ENCODE results near the gene MTMR3. TPM values are rescaled to one million over a fixed set of nuclear protein-coding genes. Genes with fewer than 3 reads are reported as not detected.
"Not testable (repeated sequence)": the region's sequence is repeated elsewhere in the genome, so short reads cannot be mapped to it uniquely, and the experiment has no call there.

The MTMR3 gene
- total RNA-seq = 100 to 1,000 TPM in 1 of 4 donors, 10 to 100 TPM in 3; 52.8 to 101 (median 69.1) TPM

DNA sequence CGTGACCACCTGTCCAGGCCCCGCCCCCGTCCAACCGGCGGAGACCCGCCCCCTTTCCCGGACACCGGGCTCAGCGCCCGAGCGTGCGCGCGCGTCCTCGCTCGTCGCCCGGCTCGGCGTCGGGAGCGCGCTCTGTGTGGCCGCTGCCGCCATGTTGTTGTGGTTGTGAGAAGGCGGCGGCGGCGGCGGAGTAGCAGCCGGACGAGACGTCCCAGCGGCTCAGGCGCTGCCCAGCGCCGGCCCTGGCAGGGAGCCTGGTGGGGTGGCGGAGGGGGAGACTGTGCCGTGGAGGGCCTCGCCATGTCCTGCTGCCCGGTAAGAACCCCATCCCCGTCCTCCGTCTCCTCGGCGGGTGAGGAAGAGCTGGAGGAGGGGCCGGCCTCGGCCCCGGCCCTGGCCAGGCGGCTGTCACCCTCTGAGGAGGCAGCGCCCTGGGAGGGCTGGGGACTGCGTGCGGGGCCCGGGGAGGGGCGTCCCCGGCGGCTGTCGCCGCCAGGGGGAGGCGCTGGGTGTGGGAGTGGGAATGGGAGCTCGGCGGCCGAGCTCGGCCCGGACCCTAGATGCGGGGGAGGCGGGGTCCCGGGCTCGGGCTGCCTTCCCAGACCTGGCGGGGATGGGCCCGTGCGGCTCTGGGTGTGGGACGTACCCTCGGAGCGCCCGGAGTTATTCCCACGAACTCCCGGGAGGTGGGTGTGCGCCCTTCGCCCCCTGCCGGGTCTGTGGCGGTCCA lies at the start of gene MTMR3:
TSS of gene MTMR3 (plus strand) at position 130 of the 730 bp plus-strand sequence. CDS start 87,886 bp downstream, outside the sequence.
- 0% methylated on average over 17 to 54 of the region's 82 CpGs for WGBS, 2 donors
- peak; percentile 92 for DNase-seq
- H3K4me1 ChIP-seq = peaks cover 35 to 39% of the 10 kb centered on the region in 2 donors
- H3K36me3 ChIP-seq = no peaks in the 10 kb centered on the region
- H3K27ac ChIP-seq = peak within 1 kb of the TSS; percentile 98 to 99 (median 99)
- intact Hi-C loops (cut with DNase I) = loop anchor here (10.0 kb wide), 1 partner anchor 122 kb away; no protein-coding TSS in a partner anchor
- peak within 1 kb of the TSS; percentile 39 to 96 (median 93) for H3K4me3 ChIP-seq (replicated peaks in 1 of 3)
- TF ChIP-seq POLR2A (IDR thresholded peaks at IDR 0.05) = peak; percentile 40 to 86
- TF ChIP-seq, protein P1, sequence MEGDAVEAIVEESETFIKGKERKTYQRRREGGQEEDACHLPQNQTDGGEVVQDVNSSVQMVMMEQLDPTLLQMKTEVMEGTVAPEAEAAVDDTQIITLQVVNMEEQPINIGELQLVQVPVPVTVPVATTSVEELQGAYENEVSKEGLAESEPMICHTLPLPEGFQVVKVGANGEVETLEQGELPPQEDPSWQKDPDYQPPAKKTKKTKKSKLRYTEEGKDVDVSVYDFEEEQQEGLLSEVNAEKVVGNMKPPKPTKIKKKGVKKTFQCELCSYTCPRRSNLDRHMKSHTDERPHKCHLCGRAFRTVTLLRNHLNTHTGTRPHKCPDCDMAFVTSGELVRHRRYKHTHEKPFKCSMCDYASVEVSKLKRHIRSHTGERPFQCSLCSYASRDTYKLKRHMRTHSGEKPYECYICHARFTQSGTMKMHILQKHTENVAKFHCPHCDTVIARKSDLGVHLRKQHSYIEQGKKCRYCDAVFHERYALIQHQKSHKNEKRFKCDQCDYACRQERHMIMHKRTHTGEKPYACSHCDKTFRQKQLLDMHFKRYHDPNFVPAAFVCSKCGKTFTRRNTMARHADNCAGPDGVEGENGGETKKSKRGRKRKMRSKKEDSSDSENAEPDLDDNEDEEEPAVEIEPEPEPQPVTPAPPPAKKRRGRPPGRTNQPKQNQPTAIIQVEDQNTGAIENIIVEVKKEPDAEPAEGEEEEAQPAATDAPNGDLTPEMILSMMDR (IDR thresholded peaks at IDR 0.05) = peak in 4 of 6 experiments; percentile 28 to 57 (median 54)
- no peaks in the 10 kb centered on the region for H3K27me3 ChIP-seq
- no peaks in the 10 kb centered on the region for H3K9me3 ChIP-seq

DNA sequence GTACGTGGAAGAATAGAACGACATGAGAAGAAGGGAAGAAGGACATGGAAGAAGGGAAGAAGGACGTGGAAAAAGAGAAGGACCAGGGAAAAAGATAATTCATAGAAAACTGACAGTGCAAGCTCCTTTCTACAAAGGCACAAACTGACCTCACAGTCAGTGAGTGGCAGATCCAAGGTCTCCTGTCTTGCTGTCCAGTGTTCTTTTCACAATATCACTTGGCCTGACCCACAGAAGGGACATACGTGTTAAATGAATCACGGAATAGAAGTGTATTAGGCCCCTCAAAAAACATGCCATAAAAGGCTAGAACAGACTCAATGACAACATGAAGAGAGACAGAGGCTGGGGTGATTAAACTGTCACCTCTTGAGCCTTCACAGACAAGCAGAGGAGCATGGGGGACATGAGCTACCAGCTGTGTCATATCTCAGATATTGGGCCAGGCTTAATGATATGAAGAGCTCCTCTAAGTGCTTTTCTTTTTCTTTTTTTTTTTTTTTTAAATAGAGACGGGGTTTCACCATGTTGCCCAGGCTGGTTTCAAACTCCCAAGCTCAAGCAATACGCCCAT lies 49.5 kb upstream of the MTMR3 start:
- TF ChIP-seq, protein P1 (IDR thresholded peaks at IDR 0.05) = no peak
- no peak for TF ChIP-seq POLR2A (IDR thresholded peaks at IDR 0.05)
- intact Hi-C loops (cut with DNase I) = no loop called here
- DNase-seq = no peak
- no peaks in the 10 kb centered on the region for H3K27me3 ChIP-seq
- peaks cover 4 to 8% of the 10 kb centered on the region in 2 donors for H3K36me3 ChIP-seq
- WGBS, 2 donors = 92 to 95% methylated on average over 7 of the region's 7 CpGs
- H3K4me1 ChIP-seq = peaks cover 7 to 27% of the 10 kb centered on the region in 2 donors
- H3K9me3 ChIP-seq = no peaks in the 10 kb centered on the region
- H3K4me3 ChIP-seq (replicated peaks in 1 of 3) = no peak overlapping the region
- H3K27ac ChIP-seq = no peak overlapping the region

DNA sequence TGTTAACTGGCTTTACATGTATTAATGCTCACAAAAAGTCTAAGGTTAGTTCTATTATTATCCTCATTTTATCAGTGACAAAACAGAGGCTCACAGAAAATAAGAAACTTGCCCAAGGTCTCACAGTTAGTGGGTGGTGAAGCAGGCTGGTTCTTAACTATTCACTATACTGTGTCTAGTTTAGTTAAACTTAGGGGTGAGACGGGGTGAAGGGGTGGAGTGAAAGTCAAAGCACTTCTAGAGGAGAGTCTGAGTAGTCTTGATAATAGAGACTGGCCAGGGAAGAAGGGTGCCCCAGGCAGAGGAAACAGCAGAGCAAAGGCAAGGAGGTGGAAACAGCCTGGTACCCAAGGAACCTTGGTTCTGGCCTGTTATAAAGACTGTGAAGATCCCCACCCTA lies 48.9 kb upstream of the MTMR3 start:
- H3K4me3 ChIP-seq (replicated peaks in 1 of 3) = no peak overlapping the region
- peaks cover 7 to 32% of the 10 kb centered on the region in 2 donors for H3K4me1 ChIP-seq
- no peak for DNase-seq
- H3K36me3 ChIP-seq = peaks cover 4 to 8% of the 10 kb centered on the region in 2 donors
- H3K27me3 ChIP-seq = no peaks in the 10 kb centered on the region
- no peaks in the 10 kb centered on the region for H3K9me3 ChIP-seq
- 84 to 94% methylated on average over 1 of the region's 1 CpG for WGBS, 2 donors
- intact Hi-C loops (cut with DNase I) = no loop called here
- TF ChIP-seq, protein P1 (IDR thresholded peaks at IDR 0.05) = no peak
- TF ChIP-seq POLR2A (IDR thresholded peaks at IDR 0.05) = no peak
- no peak overlapping the region for H3K27ac ChIP-seq

DNA sequence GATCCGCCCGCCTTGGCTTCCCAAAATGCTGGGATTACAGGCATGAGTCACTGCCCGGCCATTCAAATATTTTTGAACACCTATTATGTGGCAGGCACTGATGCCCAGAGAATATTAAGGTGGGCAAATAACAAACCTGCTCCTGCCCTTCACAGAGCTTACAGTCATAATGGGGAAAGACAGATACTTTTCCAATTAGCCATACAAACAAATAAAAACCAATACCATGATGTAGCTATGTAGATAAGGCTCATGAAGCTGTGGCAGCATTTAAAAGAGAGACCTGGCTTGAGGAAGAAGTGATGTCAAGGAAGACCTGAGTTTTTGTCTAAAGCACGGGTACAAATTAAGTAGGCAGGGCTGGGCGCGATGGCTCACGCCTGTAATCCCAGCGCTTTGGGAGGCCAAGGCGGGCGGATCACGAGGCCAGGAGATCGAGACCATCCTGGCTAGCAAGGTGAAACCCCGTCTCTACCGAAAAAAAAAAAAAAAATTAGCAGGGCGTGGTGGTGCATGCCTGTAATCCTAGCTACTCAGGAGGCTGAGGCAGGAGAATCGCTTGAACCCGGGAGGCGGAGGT lies 46.1 kb upstream of the MTMR3 start:
- H3K27ac ChIP-seq; H3K27me3 ChIP-seq; H3K36me3 ChIP-seq; H3K9me3 ChIP-seq; H3K4me3 ChIP-seq (replicated peaks in 1 of 3); DNase-seq: not testable (repeated sequence)
- intact Hi-C loops (cut with DNase I) = loop anchor here (5.0 kb wide), 1 partner anchor 65 kb away; no protein-coding TSS in a partner anchor
- 91 to 93% methylated on average over 18 of the region's 18 CpGs for WGBS, 2 donors
- H3K4me1 ChIP-seq = peaks cover 7 to 18% of the 10 kb centered on the region in 2 donors

DNA sequence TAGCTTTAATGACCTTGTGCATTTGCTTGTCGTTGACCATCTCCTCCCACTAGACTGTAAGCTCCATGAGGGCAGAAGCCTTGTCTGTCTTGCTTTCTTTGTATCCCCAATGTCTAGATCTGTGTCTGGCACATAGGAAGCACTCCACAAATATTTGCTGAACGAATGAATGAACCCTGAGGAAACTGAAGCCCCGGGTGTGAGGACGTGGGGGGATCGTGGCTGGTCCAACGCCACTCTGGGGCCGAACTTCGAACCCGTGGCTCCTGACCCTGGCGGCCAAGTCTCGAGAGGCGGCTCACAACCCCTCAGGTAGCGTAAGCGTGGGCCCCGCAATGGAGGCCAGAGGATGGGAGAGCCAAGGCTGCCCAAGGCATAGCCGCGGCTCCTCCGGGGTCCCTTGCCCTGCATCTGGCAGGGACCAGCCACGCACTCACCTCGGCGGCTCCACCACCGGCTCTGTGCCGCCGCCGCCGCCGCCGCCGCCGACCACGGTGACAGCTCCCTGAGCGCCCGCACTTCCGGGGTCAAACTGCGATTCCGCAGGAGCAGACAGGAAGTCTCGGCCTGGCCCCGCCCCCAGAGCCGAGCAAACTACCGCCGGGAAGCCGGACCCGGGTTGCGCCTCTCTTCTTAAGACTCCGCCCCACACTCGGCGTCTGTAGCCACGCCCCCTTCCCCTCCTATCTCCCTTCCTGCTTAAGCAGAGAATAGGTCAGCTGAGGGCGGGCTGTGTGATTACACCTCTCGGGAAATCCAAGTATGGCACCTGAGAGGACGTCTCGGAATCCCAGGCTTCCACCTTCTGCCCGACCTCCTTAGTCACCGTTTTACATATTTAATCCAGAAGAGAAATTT lies 45.0 kb upstream of the MTMR3 start, which contains the start of gene ASCC2:
TSS of gene ASCC2 (minus strand) at position 534 of the 858 bp plus-strand sequence. CDS start 5,949 bp downstream, outside the sequence.
- peak within 1 kb of the TSS; percentile 72 to 79 (median 77) for H3K27ac ChIP-seq
- H3K4me1 ChIP-seq = peaks cover 7 to 18% of the 10 kb centered on the region in 2 donors
- H3K4me3 ChIP-seq (replicated peaks in 1 of 3) = peak within 1 kb of the TSS; percentile 62 to 90 (median 87)
- no peaks in the 10 kb centered on the region for H3K27me3 ChIP-seq
- intact Hi-C loops (cut with DNase I) = loop anchor here (5.0 kb wide), 1 partner anchor 66 kb away; no protein-coding TSS in a partner anchor
- TF ChIP-seq, protein P1 (IDR thresholded peaks at IDR 0.05) = peak in 3 of 6 experiments; percentile 33 to 50 (median 45)
- peak in 1 of 2 donors; percentile 82 for TF ChIP-seq POLR2A (IDR thresholded peaks at IDR 0.05)
- peak; percentile 100 for DNase-seq
- WGBS, 2 donors = 0 to 2% methylated on average over 16 to 36 of the region's 54 CpGs
- peaks cover 0 to 4% of the 10 kb centered on the region in 2 donors for H3K36me3 ChIP-seq
- H3K9me3 ChIP-seq = no peaks in the 10 kb centered on the region
